GM12801 (cell line): ENCODE measurements around the gene MAPT.

Source experiments
- TF ChIP-seq, protein P1 (sequence below): IDR thresholded peaks from one replicate; pipeline ENCODE4 v1.5.1; 2011; ENCODE audit warnings: control low read depth; ENCODE audit not compliant: insufficient read length; ENCODE audit errors: extremely low read depth

The MAPT gene

DNA sequence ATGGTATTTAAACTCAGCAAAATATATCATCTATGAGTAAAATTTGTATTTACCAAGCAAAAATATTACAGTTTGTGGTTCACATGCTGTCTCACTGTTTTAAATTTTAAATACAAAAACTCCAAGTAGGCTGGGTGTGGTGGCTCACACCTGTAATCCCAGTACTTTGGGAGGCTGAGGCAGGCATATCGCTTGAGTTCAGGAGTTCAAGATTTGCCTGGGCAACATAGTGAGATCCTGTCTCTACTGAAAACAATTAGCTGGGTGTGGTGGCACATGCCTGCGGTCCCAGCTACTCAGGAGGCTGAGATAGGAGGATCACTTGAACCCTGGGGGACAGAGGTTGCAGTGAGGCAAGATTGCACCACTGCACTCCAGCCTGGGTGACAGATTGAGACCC lies 37.3 kb downstream of the MAPT start:
- TF ChIP-seq, protein P1, sequence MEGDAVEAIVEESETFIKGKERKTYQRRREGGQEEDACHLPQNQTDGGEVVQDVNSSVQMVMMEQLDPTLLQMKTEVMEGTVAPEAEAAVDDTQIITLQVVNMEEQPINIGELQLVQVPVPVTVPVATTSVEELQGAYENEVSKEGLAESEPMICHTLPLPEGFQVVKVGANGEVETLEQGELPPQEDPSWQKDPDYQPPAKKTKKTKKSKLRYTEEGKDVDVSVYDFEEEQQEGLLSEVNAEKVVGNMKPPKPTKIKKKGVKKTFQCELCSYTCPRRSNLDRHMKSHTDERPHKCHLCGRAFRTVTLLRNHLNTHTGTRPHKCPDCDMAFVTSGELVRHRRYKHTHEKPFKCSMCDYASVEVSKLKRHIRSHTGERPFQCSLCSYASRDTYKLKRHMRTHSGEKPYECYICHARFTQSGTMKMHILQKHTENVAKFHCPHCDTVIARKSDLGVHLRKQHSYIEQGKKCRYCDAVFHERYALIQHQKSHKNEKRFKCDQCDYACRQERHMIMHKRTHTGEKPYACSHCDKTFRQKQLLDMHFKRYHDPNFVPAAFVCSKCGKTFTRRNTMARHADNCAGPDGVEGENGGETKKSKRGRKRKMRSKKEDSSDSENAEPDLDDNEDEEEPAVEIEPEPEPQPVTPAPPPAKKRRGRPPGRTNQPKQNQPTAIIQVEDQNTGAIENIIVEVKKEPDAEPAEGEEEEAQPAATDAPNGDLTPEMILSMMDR = no peak

DNA sequence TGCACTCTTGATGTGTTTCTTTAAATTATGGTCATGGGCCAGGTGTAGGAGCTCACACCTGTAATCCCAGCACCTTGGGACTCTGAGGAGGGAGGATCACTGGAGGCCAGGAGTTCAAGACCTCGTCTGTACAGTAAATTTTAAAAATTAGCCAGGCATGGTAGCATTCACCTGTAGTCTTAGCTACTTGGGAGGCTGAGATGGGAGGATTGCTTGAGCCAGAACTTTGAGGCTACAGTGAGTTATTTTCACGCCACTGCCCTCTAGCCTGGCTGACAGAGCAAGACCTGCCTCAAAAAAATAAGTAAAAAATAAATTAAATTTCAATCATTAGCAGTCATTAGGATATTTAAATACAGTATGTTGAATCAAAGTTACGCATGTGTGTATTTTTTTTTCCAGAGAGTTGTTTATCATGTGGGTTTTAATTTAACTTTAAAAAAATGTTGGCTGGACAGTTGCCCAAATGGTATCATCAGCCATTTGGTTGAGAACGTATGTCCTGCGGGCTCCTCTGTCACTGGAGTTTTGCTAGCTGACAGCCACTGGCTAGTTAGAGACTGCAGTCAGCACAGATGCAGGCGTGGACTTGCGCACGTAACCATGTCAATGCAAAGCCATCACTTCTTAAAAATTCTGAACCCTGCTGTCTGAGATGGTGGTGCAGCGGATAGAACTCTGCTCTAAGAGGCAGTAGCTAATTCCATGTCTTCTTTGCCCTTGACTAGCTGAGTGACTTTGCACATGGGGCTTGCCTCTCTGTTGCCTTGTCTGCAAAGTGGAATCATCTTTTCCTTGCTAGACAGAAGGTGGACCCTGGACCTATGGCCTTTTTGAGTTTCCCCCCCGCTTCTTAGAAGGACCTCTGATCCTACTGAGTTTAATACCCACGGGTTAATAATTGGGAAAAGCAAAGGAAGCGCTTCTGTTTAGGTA lies 40.0 kb downstream of the MAPT start:
- TF ChIP-seq, protein P1 = no peak

DNA sequence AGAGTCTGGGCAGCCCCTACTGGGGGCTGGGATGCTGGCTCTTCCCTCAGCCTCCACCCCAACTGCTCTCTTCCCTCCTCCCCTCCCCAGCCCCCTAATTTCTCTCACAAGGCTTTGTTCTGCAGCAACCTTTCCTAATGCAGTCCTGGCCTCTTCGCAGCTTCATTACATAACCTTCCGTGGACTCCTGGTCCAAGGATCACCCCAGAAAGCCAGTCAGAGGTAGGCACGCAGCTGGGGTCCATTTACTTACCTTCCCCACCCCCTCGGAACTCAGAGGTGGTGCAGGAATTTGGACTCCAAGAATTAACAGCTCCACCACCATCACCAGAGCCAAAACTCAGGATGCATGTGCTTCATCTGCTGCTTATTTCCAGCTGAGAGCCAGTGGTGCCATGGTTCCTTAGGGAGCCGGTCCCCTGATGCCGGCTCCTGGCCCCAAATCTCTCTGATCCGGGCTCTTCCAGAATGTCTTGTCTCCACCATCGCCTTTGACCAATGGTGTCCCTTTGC lies 40.9 kb downstream of the MAPT start:
- TF ChIP-seq, protein P1 = no peak

DNA sequence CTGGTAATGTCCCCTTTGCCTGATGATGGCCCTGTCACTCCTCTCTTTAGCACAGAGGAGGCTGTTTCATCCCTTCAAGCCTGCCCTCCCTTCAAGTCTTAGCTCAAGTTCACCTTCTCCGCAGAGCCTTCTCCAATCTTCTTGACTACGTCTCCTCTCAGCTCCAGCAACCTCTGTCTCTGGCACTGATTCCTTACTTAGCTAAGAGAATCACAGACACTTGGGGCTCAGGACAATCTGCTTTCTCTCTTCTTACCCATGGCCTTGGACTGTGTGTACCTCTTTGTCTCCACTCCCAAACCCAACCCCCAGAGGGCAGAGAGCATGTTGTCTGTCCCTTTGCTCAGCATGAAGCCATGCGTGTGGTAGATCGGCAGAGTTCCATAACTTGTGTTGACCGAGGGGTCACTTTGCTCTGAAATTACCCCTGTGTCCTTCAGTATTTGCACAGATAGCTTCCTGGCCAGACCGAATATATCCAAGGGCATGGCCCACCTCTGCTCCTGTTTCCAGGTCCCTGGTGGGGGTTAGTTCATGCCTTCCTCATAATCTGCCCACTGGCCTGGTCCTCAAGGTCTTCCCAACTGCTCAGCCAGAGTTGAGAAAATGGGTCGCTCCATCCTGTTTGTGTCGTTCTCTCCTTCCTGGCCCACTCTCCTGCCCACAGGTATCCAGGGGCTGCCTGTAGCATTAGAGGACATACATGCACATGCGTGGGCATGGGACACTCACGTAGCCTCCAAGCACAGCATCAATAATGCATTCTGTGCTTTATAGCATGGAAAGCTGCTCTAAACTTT lies 41.6 kb downstream of the MAPT start:
- TF ChIP-seq, protein P1 = no peak

DNA sequence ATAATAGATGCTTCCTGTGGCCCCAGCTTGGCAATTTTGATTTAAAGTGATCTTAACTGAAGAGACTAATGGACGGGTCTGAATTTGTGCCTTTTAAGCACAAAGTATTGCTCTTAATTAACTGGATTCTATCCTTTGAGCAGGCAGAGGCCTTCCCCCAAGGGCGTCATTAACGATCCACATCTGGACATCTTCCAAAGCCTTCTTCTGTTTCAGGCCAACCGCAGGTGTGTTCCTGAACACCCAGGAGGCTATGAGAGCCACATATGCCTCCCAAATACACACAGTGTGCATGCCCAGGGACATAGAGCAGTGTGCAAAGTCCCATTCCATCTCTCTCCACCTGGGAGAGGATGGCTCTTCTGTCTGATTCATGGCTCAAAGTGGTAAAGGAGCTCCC lies 42.3 kb downstream of the MAPT start:
- TF ChIP-seq, protein P1 = no peak

DNA sequence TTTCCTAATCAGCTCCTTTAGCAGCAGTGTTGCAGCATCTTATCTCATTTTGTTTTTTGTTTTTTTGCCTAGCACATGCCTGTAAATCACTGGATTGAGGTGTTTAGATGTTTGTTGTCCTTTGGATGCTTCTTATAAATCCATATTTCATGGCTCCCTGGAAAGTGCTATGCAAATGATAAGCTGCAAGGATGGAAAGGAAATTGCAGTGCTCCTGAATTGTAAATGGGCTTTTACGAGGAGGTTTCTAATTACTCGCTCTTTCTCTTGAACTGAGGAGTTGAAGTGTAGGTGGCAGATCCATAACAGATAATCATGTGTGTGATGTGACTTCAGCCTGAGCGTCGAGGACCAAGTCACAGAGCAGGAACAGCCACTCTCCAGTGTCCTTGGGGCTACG lies 45.0 kb downstream of the MAPT start:
- TF ChIP-seq, protein P1 = no peak

DNA sequence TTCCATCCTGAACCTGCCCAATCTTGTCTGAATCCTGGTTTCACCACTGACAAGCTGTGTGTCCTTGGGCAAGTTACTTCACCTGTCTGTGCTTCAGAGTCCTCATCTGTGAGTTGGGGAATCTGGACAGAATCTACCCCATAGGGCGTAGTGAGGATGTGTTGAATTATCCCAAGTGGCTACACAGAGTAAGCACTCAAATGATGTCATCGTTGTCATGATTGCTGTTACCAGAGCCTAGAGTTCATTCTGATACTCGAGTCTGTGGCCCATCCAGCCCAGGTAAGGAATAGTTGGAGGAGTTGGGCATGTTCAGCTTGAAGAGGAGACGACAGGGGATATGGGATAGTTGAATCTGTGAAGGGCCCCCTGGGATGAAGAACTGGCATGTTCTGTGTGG lies 45.9 kb downstream of the MAPT start:
- TF ChIP-seq, protein P1 = no peak
